Colonic mucosa (tissue), 4 donors: ENCODE results near the gene FGFR2. TPM values are rescaled to one million over a fixed set of nuclear protein-coding genes. Genes with fewer than 3 reads are reported as not detected.

Experiments
- DNase-seq: peaks from one replicate; pipeline ENCODE4 v3.0.0-alpha.2; 2020
- H3K27ac ChIP-seq: fragments of 200-600 bp; one replicate; pipeline ENCODE4 v1.8.0; 2021
- H3K27me3 ChIP-seq: fragments of 200-600 bp; one replicate; pipeline ENCODE4 v1.8.0; 2021
- H3K36me3 ChIP-seq: fragments of 200-600 bp; one replicate; pipeline ENCODE4 v1.8.0; 2021
- H3K4me1 ChIP-seq: fragments of 200-600 bp; one replicate; pipeline ENCODE4 v1.8.0; 2021; ENCODE audit warnings: mild to moderate bottlenecking
- H3K4me3 ChIP-seq: fragments of 200-600 bp; one replicate; pipeline ENCODE4 v1.8.0; 2021
- H3K9ac ChIP-seq, 2 donors: one replicate each; pipeline ENCODE4 v1.7.0; 2013; ENCODE audit warnings: control low read depth in 2 of 2, low read depth in 2 of 2, low read length in 2 of 2
- H3K9me3 ChIP-seq: fragments of 200-600 bp; one replicate; pipeline ENCODE4 v1.8.0; 2021
- intact Hi-C: fragments of 100-400 bp; cut with DNase I; formaldehyde crosslinking; loops from one replicate; pipeline ENCODE4 v1.14.1; 2022
- total RNA-seq, 2 donors: library from RNA; stranded (reverse); fragmentation: NEBNext Ultra II Directional in 1 of 2; extraction: Animal tissue kit (Norgen Biotek cat#: 25700) in 1 of 2; gene quantifications; one replicate each; pipeline ENCODE4 v1.2.1, GENCODE V29; 2021
- TF ChIP-seq, protein P1 (sequence below): fragments of 200-600 bp; IDR thresholded peaks from one replicate; pipeline ENCODE4 v1.8.0; 2022; ENCODE audit warnings: antibody characterized with exemption, mild to moderate bottlenecking
- donor health status: healthy.
- donor health status: DM: no; HTN: no; CAD: no.
- donor health status: DM: no; HTN: no; CAD: no.

FGFR2 gene
- total RNA-seq, 2 donors from 2014 or later, result 25.6 to 40.9 TPM

DNA sequence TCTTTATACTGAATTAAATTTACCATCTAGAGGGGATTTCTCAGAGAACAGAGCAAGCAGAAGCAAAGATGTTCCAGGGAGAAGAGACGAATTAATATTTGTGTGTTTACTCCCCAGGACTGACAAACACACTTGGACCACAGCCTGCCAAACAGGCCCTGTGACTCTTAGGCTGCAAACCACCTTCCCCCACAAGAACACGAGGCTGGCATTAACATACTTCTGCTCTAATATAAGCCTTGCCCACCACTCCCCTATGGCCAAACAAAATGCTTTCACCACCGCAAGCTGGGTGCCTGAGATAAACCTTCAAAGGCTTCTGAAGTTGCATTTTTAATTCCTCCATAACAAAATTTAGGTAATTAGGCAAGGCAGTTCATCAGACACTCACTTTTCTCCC, 88.4 kb downstream of the FGFR2 start:
- Histone ChIP-seq H3K4me1 (no peaks in the 10 kb centered on the region), H3K36me3 (no peaks in the 10 kb centered on the region), H3K4me3 (no peak overlapping the region), H3K9me3 (no peaks in the 10 kb centered on the region), H3K27ac (no peak overlapping the region), H3K9ac (no peak overlapping the region), H3K27me3 (no peaks in the 10 kb centered on the region)
- no peak for DNase-seq
- TF ChIP-seq, protein P1, sequence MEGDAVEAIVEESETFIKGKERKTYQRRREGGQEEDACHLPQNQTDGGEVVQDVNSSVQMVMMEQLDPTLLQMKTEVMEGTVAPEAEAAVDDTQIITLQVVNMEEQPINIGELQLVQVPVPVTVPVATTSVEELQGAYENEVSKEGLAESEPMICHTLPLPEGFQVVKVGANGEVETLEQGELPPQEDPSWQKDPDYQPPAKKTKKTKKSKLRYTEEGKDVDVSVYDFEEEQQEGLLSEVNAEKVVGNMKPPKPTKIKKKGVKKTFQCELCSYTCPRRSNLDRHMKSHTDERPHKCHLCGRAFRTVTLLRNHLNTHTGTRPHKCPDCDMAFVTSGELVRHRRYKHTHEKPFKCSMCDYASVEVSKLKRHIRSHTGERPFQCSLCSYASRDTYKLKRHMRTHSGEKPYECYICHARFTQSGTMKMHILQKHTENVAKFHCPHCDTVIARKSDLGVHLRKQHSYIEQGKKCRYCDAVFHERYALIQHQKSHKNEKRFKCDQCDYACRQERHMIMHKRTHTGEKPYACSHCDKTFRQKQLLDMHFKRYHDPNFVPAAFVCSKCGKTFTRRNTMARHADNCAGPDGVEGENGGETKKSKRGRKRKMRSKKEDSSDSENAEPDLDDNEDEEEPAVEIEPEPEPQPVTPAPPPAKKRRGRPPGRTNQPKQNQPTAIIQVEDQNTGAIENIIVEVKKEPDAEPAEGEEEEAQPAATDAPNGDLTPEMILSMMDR, result no peak
- intact Hi-C loops, result no loop called here

DNA sequence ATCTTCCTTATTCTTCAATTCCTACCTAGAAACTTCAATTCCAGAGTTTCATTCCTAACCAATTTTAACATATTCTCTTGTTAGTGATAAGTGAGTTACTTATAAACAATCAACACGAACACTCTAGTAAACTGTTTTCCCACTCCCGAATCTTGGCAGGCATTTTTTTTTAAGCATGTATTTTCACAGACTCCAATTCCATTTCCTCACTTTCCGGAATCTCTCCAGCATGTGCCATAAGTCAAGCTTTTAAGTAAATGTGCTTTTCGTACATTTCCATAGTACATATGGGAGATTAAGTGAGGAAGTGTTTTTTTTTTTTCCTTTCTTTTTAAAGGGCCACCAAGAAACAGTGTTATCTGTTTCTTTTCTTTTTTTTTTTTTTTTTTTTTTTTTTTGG, 89.1 kb downstream of the FGFR2 start:
- no peak for DNase-seq
- Histone ChIP-seq H3K4me3 (no peak overlapping the region), H3K4me1 (no peaks in the 10 kb centered on the region), H3K27ac (no peak overlapping the region), H3K27me3 (no peaks in the 10 kb centered on the region), H3K9ac (no peak overlapping the region), H3K36me3 (no peaks in the 10 kb centered on the region), H3K9me3 (no peaks in the 10 kb centered on the region)
- TF ChIP-seq, protein P1, result no peak
- intact Hi-C loops, result no loop called here

DNA sequence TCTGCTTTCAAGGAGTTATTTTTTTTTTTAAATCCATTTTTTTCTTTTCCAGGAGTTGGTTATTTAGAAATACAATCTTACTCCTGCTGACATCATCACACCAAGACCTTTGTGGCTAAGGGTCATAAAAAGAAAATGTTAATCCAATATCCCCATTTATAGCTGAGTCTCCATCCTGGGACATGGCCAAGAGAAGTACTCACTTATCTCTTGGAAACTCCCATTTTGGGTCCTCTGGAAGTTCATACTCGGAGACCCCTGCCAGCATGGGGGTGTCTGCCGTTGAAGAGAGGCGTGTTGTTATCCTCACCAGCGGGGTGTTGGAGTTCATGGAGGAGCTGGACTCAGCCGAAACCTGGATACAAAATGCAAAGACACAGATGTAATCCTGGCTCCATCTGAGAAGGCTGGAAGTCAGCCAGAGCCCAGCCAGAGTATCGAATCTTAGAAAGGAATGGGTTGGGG, 94.6 kb downstream of the FGFR2 start:
- Histone ChIP-seq H3K4me3 (no peak overlapping the region), H3K9me3 (no peaks in the 10 kb centered on the region), H3K27me3 (no peaks in the 10 kb centered on the region), H3K27ac (no peak overlapping the region), H3K4me1 (no peaks in the 10 kb centered on the region), H3K9ac (no peak overlapping the region), H3K36me3 (no peaks in the 10 kb centered on the region)
- intact Hi-C loops, result no loop called here
- TF ChIP-seq, protein P1, result no peak
- no peak for DNase-seq

DNA sequence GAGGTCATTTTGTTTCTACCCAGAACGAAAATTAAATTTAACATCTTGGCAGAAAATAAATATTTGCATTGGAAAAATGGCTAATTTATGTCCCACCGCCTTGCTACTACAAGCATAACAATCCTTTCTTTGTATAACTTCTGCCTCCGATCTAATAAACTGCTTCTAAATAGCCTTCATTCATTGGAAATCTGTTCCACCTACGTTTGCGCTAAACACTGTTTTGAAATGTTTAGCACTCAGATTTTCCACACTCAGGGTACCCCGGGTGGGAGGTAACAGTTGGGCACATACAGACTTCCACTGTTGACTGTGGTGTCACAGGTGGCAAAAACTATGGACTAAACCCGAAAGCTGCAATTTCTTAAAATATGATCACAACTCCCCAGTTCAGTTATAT, 96.4 kb downstream of the FGFR2 start:
- Histone ChIP-seq H3K9ac (no peak overlapping the region), H3K27ac (no peak overlapping the region), H3K36me3 (no peaks in the 10 kb centered on the region), H3K4me3 (no peak overlapping the region), H3K27me3 (no peaks in the 10 kb centered on the region), H3K4me1 (no peaks in the 10 kb centered on the region), H3K9me3 (no peaks in the 10 kb centered on the region)
- DNase-seq, result no peak
- intact Hi-C loops, result no loop called here
- TF ChIP-seq, protein P1, result no peak

DNA sequence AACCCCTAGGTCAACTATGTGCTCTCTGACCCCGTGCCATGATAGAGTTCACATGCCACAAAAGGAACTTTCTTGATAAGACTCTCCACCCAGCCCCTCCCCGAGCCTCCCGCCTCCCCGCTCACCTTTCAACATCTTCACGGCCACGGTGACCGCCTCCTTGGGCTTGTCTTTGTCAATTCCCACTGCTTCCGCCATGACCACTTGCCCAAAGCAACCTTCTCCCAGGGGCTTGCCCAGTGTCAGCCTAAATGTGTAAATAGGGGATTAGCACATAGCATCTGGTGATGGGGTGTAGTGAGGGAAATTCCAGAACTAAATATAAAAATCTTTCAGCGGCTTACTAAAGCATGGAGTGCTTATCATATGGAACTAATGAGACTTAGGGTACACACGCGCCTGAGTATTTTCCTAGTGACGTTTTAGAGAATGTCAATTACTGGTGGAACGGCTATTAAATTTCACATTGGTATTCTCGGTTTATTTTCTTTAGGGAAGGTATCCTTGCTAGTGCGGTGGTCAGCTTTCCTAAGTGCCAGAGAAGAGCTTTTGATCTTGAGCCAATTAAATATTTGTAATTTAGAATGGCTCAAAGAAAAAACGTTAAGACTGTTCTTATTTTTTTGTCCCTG, 97.4 kb downstream of the FGFR2 start:
- Histone ChIP-seq H3K27ac (no peak overlapping the region), H3K36me3 (no peaks in the 10 kb centered on the region), H3K9ac (no peak overlapping the region), H3K27me3 (no peaks in the 10 kb centered on the region), H3K4me1 (no peaks in the 10 kb centered on the region), H3K9me3 (no peaks in the 10 kb centered on the region), H3K4me3 (no peak overlapping the region)
- intact Hi-C loops, result no loop called here
- no peak for DNase-seq
- TF ChIP-seq, protein P1, result no peak
